ENCODE data around the gene LIPE.

DNA sequence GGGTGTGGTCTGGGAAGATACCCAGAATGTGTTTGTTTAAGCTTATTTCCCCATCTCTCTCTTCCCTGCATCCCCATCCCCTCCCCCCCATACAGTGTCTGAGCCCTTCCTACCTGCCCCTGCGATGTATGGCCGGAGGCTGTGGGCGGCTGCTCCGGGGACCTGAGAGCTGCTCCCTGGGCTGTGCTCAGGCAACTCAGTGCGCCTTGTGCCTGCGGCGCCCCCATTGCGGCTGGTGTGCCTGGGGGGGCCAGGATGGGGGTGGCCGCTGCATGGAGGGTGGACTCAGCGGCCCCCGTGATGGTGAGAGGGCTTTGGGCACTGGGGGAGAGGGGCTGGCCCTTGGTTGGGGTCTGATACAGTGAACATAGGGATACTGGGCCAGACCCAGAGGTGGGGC is 58.8 kb downstream of the LIPE start:
- TF ChIP-seq, protein P1, sequence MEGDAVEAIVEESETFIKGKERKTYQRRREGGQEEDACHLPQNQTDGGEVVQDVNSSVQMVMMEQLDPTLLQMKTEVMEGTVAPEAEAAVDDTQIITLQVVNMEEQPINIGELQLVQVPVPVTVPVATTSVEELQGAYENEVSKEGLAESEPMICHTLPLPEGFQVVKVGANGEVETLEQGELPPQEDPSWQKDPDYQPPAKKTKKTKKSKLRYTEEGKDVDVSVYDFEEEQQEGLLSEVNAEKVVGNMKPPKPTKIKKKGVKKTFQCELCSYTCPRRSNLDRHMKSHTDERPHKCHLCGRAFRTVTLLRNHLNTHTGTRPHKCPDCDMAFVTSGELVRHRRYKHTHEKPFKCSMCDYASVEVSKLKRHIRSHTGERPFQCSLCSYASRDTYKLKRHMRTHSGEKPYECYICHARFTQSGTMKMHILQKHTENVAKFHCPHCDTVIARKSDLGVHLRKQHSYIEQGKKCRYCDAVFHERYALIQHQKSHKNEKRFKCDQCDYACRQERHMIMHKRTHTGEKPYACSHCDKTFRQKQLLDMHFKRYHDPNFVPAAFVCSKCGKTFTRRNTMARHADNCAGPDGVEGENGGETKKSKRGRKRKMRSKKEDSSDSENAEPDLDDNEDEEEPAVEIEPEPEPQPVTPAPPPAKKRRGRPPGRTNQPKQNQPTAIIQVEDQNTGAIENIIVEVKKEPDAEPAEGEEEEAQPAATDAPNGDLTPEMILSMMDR (IDR thresholded peaks at IDR 0.05) = no peak
- no peak for TF ChIP-seq ZFX (IDR thresholded peaks at IDR 0.05; ENCODE audit: borderline replicate concordance)
